Measurements from ENCODE around the gene LDLRAD4.

Gene LDLRAD4

DNA sequence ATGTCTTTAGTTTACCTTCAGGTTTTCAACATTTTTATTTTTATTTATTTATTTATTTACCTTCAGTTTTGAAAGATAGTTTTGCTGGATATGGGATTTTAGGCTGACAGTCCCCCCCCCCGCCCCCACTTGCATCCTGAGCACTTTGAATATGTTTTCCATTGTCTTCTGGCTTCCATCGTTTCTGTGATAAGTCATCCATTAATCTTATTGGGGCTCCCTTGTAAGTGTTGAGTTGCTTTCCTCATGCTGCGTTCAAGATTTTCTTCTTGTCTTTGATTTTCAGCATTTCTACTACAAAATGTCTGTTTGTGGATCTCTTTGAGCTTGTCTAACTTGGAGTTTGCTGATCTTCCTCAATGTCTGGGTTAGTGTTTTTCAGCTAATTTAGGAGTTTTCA is 19.4 kb upstream of the LDLRAD4 start:
- DNase-seq (ENCODE audit: low spot score), result no peak
- TF ChIP-seq, protein P1, sequence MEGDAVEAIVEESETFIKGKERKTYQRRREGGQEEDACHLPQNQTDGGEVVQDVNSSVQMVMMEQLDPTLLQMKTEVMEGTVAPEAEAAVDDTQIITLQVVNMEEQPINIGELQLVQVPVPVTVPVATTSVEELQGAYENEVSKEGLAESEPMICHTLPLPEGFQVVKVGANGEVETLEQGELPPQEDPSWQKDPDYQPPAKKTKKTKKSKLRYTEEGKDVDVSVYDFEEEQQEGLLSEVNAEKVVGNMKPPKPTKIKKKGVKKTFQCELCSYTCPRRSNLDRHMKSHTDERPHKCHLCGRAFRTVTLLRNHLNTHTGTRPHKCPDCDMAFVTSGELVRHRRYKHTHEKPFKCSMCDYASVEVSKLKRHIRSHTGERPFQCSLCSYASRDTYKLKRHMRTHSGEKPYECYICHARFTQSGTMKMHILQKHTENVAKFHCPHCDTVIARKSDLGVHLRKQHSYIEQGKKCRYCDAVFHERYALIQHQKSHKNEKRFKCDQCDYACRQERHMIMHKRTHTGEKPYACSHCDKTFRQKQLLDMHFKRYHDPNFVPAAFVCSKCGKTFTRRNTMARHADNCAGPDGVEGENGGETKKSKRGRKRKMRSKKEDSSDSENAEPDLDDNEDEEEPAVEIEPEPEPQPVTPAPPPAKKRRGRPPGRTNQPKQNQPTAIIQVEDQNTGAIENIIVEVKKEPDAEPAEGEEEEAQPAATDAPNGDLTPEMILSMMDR (IDR thresholded peaks at IDR 0.05; ENCODE audit: extremely low read depth, missing control alignments), result no peak

GRCh38 chr18:13201292-13201691 is 17.3 kb upstream of the LDLRAD4 start:
- no peak for DNase-seq (ENCODE audit: low spot score)
- TF ChIP-seq, protein P1 (IDR thresholded peaks at IDR 0.05; ENCODE audit: extremely low read depth, missing control alignments), result no peak

- no peak for DNase-seq (ENCODE audit: low spot score)
Measured at GRCh38 chr18:13202571-13202970, 16.0 kb upstream of the LDLRAD4 start.

DNA sequence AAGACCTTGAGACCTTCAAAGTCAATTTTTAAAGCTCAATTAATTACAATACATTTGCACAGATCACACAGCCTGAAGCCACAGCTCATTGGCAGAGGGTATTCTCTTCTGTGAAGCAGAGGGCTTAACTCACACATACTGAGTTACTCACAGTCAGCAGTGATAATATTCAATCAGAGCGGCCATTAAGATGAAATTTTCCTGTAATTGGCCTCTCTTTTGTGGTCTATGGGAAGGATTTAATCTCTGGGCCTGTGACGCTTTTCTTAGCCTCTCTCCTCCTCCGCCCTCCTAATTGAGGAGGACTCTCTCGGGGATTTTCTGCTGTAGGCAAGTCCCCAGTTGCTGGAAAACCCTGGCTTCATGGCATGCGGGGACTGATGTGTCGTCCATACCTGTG is 12.3 kb upstream of the LDLRAD4 start:
- no peak for DNase-seq (ENCODE audit: low spot score)
- TF ChIP-seq, protein P1 (IDR thresholded peaks at IDR 0.05; ENCODE audit: extremely low read depth, missing control alignments), result no peak

More at GRCh38 chr18:13202571-13202970, 16.0 kb upstream of the LDLRAD4 start:
- TF ChIP-seq, protein P1 (IDR thresholded peaks at IDR 0.05; ENCODE audit: extremely low read depth, missing control alignments), result no peak

DNA sequence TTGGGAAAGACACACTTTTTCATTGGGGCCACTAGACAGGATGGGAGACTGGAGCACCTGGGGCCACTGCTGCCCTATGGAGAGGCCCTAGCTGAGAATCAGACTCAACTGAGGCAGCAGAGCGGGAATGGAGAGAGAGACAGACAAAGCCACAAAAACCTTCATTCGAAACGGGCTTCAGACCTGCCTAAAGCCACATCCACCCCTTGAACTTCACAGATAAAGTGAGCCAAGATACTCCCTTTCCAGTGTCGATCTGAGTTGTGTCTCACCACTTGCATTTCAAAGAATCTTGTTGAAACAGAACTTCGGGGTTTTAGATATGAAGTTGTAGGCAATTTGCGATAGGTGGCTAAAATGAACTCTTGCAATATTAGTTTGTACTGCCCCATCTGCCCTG is 11.3 kb upstream of the LDLRAD4 start:
- TF ChIP-seq, protein P1 (IDR thresholded peaks at IDR 0.05; ENCODE audit: extremely low read depth, missing control alignments), result no peak
- DNase-seq (ENCODE audit: low spot score), result no peak

- TF ChIP-seq, protein P1 (IDR thresholded peaks at IDR 0.05; ENCODE audit: extremely low read depth, missing control alignments), result no peak
- no peak for DNase-seq (ENCODE audit: low spot score)
Measured at GRCh38 chr18:13211534-13211933, 7.0 kb upstream of the LDLRAD4 start.

GRCh38 chr18:13213036-13213795 is 5.3 kb upstream of the LDLRAD4 start:
- DNase-seq (ENCODE audit: low spot score), result no peak
- TF ChIP-seq, protein P1 (IDR thresholded peaks at IDR 0.05; ENCODE audit: extremely low read depth, missing control alignments), result no peak

Measured in GM20000 (cell line).